ENCODE data around the gene TEAD2.
"Not testable (repeated sequence)": the region's sequence is repeated elsewhere in the genome, so short reads cannot be mapped to it uniquely, and the experiment has no call there.

TEAD2 gene

DNA sequence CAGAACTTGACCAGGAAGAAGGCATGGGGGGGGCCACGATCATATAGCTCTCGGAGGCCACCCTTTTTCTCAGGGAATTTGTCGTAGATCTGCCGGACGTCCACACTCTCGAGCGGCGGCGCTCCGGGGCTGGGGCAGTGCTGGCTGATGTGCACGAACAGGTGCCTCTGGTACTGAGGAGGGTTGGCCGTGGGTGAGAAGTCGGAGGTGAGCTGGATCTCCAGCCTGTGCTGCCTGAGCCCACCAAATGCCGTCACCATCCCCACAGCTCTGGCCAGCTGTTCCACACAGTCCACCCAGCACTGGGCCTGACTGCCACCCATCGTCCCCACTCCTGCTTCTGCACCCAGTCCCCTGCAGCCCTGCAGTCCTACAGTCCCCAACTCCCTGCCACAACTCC is 15.0 kb downstream of the TEAD2 start:
- DNase-seq (ENCODE audit: low read depth) = no peak

DNA sequence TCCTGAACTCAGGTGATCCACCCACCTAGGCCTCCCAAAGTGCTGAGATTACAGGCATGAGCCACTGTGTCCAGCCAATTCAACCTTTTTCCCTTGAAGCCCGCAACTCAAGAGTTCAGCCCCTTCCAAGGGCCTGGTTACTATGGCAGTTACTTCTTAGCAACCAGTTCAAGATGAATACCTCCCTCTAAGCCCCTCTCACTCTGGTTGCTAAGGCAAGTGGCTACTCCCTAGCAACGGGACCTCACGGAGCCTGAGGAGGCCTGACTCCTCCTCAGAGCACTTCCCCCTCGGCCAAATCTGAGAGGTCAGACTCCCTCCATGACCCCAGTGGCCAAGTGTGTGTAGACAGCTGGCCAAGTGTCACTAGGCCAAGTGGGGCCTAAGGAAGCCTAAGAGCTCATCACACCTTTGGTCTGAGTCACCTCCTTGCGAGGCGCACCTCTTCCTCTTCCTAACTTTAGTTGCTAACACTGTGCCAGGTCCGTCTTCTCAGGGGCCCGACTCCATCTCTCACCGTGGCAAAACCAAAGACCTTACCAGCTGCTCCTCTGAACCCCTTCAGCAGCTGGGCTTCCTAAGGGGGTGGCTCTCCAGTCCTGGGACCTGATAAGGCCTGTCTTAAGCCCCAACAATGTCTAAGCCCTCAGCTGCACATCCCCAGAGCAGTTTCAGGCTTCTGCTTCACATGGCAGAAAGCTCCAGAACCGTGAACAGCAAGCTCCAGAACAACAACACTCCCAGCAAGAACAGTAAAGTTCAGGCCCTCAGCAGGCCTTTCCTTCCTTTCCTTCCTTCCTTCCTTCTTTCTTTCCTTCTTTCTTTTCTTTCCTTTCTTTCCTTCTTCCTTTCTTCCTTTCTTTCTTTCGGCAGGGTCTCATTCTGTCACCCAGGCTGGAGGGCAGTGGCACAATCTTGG is 17.5 kb downstream of the TEAD2 start:
- DNase-seq (ENCODE audit: low read depth) = no peak

DNA sequence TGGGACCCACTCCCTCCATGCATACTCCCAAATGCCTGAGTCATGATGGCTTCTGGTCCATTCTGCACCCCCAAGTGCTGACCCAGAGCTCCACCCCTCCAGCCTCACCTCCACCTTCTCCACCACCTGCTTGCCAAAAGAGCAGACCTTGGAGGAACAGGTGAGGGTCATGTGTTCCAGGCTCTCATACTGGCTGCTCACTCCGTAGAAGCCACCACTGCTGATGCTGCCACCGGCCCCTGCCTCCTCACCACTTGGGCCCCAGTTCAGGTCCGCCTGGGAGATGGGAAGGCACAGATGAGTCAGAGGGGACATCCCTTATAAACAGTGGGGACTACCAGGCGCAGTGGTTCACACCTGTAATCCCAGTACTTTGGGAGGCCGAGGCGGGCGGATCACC is 19.1 kb downstream of the TEAD2 start:
- DNase-seq (ENCODE audit: low read depth) = no peak

DNA sequence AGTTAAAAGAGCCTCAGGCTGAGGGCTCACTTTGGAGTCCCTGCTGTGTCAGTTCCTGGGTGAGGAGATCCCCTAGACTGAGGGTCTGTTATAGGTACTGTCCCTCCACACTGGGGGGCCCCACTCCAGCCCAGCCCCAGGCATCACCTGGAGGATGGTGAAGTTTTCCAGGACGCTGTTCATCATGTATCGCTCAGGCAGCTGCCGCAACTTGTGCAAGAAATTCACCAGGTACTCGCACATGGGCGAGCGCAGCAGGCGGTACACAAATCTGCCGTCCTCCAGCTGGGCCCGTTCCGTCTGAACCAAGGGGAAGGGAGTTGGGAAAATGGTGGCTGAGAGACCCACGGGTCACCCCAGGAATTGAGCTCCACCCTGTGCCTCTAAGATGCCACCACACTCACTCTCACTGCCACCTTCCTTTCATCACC is 19.9 kb downstream of the TEAD2 start:
- DNase-seq (ENCODE audit: low read depth) = no peak

DNA sequence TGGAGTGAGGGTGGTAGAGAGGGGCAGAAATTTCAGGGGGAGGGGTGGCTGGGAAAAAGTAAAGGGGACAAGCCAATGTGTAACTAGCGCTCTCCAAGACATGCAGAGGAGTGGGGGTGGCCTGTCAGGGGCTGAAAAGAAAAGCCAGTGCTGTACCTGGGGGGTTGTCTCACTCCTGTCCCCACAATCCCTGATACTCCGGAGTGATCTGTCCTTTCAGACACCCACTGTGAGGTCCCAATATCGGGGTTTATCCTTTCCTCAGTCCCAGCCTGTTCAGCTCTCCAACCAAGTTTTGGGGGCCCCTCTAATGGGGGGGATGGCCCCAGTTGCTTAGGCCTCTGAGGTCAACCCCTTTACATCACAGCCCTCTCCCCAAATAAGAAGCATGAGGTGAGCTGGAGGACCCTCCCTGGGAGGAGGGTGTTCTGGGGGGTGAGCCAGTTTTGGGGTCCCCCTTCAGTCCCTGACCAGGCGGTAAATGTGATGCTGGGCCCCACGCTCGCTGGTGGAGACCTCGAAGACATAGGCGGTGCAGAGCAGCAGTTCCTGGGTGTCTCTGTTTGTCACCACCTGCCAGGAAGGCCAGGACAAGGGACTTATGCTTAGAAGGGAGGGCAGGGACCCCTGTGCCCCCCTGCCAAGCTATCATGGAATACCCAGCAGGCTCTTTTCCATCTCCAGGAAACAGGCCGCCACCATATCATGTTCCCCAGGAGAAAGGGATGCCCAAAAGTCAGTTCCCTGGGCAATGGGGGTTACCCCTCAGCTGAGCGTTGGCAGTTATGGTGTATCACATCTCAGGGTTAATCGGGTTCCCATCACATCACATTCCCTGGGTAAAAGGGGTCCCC is 21.1 kb downstream of the TEAD2 start:
- DNase-seq (ENCODE audit: low read depth) = no peak

DNA sequence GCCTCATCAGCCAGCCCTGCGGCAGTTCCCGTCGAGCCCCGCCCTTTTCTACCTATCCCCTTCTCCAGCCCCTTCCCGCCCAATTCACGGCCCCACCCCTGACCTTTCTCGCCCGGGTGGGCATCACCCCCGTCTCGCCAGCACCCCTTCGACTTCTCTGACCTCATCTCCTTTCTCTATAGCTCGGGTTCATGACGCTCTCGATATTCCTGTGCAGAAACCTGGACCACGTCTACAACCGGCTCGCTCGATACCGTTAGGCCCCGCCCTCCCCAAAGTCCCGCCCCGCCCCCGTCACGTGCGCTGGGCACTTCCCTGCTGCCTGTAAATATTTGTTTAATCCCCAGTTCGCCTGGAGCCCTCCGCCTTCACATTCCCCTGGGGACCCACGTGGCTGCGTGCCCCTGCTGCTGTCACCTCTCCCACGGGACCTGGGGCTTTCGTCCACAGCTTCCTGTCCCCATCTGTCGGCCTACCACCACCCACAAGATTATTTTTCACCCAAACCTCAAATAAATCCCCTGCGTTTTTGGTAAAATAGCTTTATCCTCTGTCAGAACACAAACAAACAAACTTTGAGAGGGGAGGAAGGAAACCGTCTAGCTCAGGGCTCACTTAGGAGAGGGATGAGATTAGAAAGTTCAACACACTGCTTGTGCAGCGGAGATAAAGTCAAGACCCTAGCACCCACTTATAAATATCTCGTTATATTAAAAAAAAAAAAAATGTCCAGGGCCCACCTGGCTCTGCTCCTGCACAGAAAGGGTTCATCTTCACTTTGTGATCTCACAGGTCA is 21.9 kb downstream of the TEAD2 start:
- DNase-seq (ENCODE audit: low read depth) = no peak

- DNase-seq (ENCODE audit: low read depth) = no peak
Observed at GRCh38 chr19:49339301-49340068, 22.7 kb downstream of the TEAD2 start.

GRCh38 chr19:49338691-49339300 is 23.4 kb downstream of the TEAD2 start:
- peak; percentile 30 for DNase-seq (ENCODE audit: low read depth)

- no peak for DNase-seq (ENCODE audit: low read depth)
Observed at GRCh38 chr19:49338023-49338677, 24.1 kb downstream of the TEAD2 start.

DNA sequence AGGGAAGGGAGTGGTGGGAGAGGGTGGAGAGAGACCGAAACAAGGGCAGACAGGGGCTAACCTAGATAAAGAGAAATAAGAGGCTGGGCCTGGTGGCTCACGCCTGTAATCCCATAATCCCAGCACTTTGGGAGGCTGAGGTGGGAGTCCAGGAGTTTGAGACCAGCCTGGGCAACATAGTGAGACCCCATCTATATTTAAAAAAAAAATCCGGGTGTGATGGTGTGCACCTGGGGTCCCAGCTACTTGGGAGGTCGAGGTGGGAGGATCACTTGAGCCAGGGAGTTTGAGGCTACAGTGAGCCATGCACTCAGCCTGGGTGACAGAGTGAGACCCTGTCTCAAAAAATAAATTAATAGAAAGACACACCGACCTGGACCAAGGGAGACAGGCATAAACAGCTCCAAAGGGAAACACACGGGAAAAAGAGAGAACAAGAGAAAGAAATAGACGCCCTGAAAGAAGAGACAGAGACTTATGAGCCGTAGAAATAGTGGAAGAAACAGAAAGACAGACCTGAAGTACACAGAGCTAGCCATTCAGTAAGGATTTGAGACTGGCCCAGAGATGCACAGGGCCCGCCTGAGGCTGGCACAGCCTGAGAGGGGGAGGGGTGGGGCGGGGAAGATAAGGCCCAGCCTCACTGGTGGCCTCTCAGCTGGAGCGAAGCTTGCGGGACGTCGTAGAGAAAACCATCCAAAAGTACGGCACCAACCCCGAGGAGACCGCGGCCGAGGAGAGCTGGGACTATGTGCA is 24.8 kb downstream of the TEAD2 start:
- DNase-seq (ENCODE audit: low read depth) = no peak

- no peak for DNase-seq (ENCODE audit: low read depth)
Observed at GRCh38 chr19:49336482-49337266, 25.5 kb downstream of the TEAD2 start.

DNA sequence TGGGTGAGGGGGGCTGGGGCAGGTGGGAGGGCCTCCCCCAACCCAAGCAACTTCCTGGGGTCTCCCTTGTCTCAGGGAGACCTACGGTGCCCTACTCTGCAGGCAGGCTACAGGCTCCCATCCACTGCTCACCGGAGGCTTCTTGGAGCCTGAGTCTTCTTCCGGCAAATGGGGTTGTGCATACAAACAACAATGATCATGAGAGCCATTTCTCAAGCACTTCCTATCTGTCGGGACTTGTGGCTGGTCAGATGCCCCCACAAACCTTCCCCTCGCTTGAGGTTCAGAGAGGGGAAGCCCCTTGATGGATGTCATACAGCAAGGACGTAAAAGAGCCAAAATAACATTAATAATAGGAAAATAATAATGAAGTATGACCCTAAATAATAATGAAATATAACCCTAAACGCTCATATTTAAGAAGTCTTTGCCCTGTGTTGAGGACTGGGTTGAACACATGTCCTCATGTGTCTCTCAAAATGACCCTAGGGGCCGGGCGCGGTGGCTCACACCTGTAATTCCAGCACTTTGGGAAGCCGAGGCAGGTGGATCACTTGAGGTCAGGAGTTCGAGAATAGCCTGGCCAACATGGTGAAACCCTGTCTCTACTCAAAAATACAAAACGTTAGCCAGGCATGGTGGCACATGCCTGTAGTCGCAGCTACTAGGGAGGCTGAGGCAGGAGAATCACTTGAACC is 26.3 kb downstream of the TEAD2 start:
- no peak for DNase-seq (ENCODE audit: low read depth)

DNA sequence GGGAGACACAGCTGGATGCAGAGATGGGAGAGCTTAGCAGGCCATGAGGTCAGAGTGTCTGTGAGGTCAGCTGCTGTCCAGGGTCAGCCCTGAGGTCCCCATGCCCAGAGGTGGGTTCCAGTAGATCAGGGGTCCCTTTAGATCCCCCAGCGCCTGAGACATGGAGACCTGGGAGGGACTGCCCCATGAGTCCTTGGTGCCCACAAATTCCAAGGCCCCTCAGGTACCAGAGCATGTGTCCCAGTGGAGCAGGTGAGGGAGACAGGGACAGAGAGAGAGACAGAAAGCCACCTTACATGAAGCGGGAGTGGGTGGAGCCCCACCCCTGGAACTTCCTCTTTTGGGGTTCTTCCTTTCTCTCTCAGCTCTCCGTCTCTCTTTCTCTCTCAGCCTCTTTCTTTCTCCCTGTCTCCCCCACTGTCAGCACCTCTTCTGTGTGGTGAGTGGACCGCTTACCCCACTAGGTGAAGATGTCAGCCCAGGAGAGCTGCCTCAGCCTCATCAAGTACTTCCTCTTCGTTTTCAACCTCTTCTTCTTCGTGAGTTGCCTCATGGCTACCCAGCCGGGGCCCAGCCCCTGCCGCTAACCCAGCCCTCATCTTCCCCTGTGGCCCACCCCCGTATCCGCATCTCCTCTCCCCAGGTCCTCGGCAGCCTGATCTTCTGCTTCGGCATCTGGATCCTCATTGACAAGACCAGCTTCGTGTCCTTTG is 27.0 kb downstream of the TEAD2 start, which contains the start of gene CD37:
CD37 (plus strand) TSS at position 336 of the 713 bp plus-strand sequence; CDS start at position 471, 135 bp downstream.
- no peak for DNase-seq (ENCODE audit: low read depth)

DNA sequence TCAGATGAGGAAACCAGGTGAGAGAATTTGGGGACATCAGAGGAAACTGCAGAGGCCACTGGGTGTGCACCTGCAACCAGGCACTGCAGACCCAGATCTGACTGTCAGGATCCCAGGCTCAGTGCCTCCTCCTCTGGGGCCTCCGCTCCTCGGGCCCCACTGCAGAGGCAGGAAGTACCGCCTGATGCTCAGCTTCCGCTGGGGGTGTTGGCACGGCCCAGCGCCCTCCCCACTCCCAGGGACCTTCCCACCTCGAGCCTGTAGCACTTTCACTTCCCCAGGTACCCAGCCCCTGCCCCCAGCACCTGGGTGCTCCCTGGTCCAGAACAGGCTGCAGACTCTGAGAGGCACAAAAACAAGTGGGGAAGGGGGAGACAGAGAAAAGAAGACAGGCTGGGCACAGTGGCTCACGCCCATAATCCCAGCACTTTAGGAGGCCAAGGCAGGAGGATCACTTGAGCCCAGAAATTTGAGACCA is 28.4 kb downstream of the TEAD2 start:
- DNase-seq (ENCODE audit: low read depth) = no peak

DNA sequence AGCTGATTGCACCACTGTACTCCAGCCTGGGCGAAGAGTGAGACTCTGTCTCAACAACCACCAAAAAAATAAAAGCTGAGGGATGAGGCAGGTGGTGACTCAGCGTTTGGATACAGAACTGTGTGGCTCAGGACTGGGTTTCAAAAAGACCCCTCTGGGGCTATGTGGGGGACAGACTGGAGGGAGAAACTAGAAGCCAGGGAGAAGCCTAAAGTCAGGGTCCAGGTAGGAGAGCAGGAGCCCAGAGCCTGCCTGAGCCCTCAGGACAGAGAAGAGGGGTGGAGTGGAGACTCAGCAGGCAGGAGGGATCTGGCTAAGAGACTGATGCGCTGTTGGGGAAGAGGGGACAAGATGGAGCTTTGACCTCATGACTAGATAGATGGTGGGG is 28.8 kb downstream of the TEAD2 start:
- no peak for DNase-seq (ENCODE audit: low read depth)

- not testable (repeated sequence) for DNase-seq (ENCODE audit: low read depth)
Observed at GRCh38 chr19:49332691-49333417, 29.4 kb downstream of the TEAD2 start.
